GM12878 (cell line): Measurements from ENCODE around the gene LMX1A.

Source experiments
- CEBPB ChIP-seq, 2 experiments: fragments of 150-350 bp in 1 of 2; IDR thresholded peaks; 2 replicates each; pipeline ENCODE4 v1.6.1; 2012 to 2014; ENCODE audit warnings: low read depth in 2 of 2, low read length in 2 of 2, borderline replicate concordance in 1 of 2, inconsistent platforms in 1 of 2
- CTCF ChIP-seq, 3 experiments: IDR thresholded peaks in 2 of 3; conservative IDR thresholded peaks in 1 of 3; 2 replicates each; pipeline ENCODE4 v1.5.1; 2011; ENCODE audit warnings: low read depth in 3 of 3, low read length in 3 of 3, mild to moderate bottlenecking in 3 of 3, control low read depth in 2 of 3, moderate library complexity in 2 of 3, inconsistent platforms in 1 of 3, mixed read lengths in 1 of 3; ENCODE audit not compliant: control insufficient read depth in 2 of 3, insufficient read depth in 1 of 3; ENCODE audit errors: extremely low read depth in 1 of 3
- EP300 ChIP-seq, 2 experiments: fragments of 150-350 bp in 1 of 2; IDR thresholded peaks; 2 replicates each; pipeline ENCODE4 v1.6.1; 2011 to 2012; ENCODE audit warnings: low read depth in 2 of 2, low read length in 2 of 2, borderline replicate concordance in 1 of 2, improper control_type of control experiment in 1 of 2, inconsistent platforms in 1 of 2; ENCODE audit not compliant: control insufficient read depth in 1 of 2
- ESRRA ChIP-seq: IDR thresholded peaks from 2 replicates; pipeline ENCODE4 v1.6.1; 2012; ENCODE audit warnings: mild to moderate bottlenecking, low read length, improper control_type of control experiment
- NFXL1 ChIP-seq: fragments of 450-650 bp; IDR thresholded peaks from 2 replicates; pipeline ENCODE4 v1.6.1; 2017; ENCODE audit warnings: antibody characterized with exemption, mild to moderate bottlenecking, borderline replicate concordance
- PBX3 ChIP-seq: IDR thresholded peaks from 2 replicates; pipeline ENCODE4 v1.6.1; 2011; ENCODE audit warnings: mild to moderate bottlenecking, low read depth, low read length, moderate library complexity; ENCODE audit not compliant: insufficient replicate concordance
- POLR2A ChIP-seq: IDR thresholded peaks from 2 replicates; pipeline ENCODE4 v1.6.1; 2011; ENCODE audit warnings: low read depth, mild to moderate bottlenecking, low read length
- POLR2AphosphoS5 ChIP-seq: IDR thresholded peaks from 2 replicates; pipeline ENCODE4 v1.6.1; 2011; ENCODE audit warnings: mild to moderate bottlenecking, low read length, inconsistent platforms
- RAD21 ChIP-seq: IDR thresholded peaks from 2 replicates; pipeline ENCODE4 v1.6.1; 2011; ENCODE audit warnings: mild to moderate bottlenecking, low read depth, low read length, moderate library complexity; ENCODE audit not compliant: insufficient read depth
- TAF1 ChIP-seq: IDR thresholded peaks from 2 replicates; pipeline ENCODE4 v1.6.1; 2011; ENCODE audit warnings: mild to moderate bottlenecking, low read depth, low read length, borderline replicate concordance

GRCh38 chr1:165281207-165281901 is 75.2 kb downstream of the LMX1A start:
- TF ChIP-seq NFXL1 (no peak), CTCF (IDR thresholded peaks at IDR 0.05 in 2 of 3, conservative IDR thresholded peaks at IDR 0.05 in 1 of 3; ENCODE audit: control insufficient read depth in 2 of 3, extremely low read depth in 1 of 3, insufficient read depth in 1 of 3, low read depth in 3 of 3, low read length in 3 of 3) (no peak), POLR2A (no peak), EP300 (IDR thresholded peaks at IDR 0.05; ENCODE audit: borderline replicate concordance in 1 of 2, control insufficient read depth in 1 of 2, low read depth in 2 of 2, low read length in 2 of 2) (no peak), TAF1 (no peak), ESRRA (no peak), PBX3 (no peak), RAD21 (no peak), CEBPB (IDR thresholded peaks at IDR 0.05; ENCODE audit: borderline replicate concordance in 1 of 2, low read depth in 2 of 2, low read length in 2 of 2) (no peak), POLR2AphosphoS5 (no peak)
